MM.1S (cell line): ENCODE data around the gene DOCK4.

Experiments used
- DNase-seq: peaks from one replicate; pipeline ENCODE4 v3.0.0-alpha.2; 2015
- H2AFZ ChIP-seq: fragments of 300-600 bp; sonication (generic); 2 replicates; pipeline ENCODE4 v1.6.0; 2016; ENCODE audit warnings: antibody characterized with exemption, low read length
- H3F3A ChIP-seq: fragments of 300-600 bp; sonication (generic); 2 replicates; pipeline ENCODE4 v1.6.1; 2016; ENCODE audit warnings: mild to moderate bottlenecking, antibody characterized with exemption, low read length, moderate library complexity, mixed read lengths; ENCODE audit not compliant: insufficient read depth
- H3K27ac ChIP-seq: fragments of 300-600 bp; sonication (generic); 2 replicates; pipeline ENCODE4 v1.5.1; 2016; ENCODE audit warnings: mild to moderate bottlenecking, low read length
- H3K27me3 ChIP-seq: fragments of 300-600 bp; sonication (generic); replicated peaks from 2 replicates; pipeline ENCODE4 v1.6.0; 2016; ENCODE audit warnings: low read length; ENCODE audit not compliant: insufficient read depth
- H3K36me3 ChIP-seq: fragments of 300-600 bp; sonication (generic); replicated peaks from 2 replicates; pipeline ENCODE4 v1.6.1; 2016; ENCODE audit warnings: mild to moderate bottlenecking, low read length, mixed read lengths; ENCODE audit not compliant: insufficient read depth
- H3K4me1 ChIP-seq: fragments of 300-600 bp; sonication (generic); 2 replicates; pipeline ENCODE4 v1.6.1; 2016; ENCODE audit warnings: low read length, mixed read lengths
- H3K4me2 ChIP-seq: fragments of 300-600 bp; sonication (generic); 2 replicates; pipeline ENCODE4 v1.6.0; 2016; ENCODE audit warnings: low read depth, low read length
- H3K4me3 ChIP-seq: fragments of 300-600 bp; sonication (generic); 2 replicates; pipeline ENCODE4 v1.5.1; 2016; ENCODE audit warnings: low read length, mixed read lengths
- H3K79me2 ChIP-seq: fragments of 300-600 bp; sonication (generic); 2 replicates; pipeline ENCODE4 v1.6.1; 2016; ENCODE audit warnings: mixed run types, low read length, mixed read lengths
- H3K9ac ChIP-seq: fragments of 300-600 bp; sonication (generic); 2 replicates; pipeline ENCODE4 v1.6.1; 2016; ENCODE audit warnings: low read length, mixed read lengths
- H3K9me2 ChIP-seq: fragments of 300-600 bp; sonication (generic); replicated peaks from 2 replicates; pipeline ENCODE4 v1.6.1; 2016; ENCODE audit warnings: mild to moderate bottlenecking, low read length, mixed read lengths; ENCODE audit not compliant: insufficient read depth
- H3K9me3 ChIP-seq: fragments of 300-600 bp; sonication (generic); replicated peaks from 2 replicates; pipeline ENCODE4 v1.6.1; 2016; ENCODE audit warnings: mild to moderate bottlenecking, low read length, mixed read lengths; ENCODE audit not compliant: insufficient read depth
- H4K20me1 ChIP-seq: fragments of 300-600 bp; sonication (generic); 2 replicates; pipeline ENCODE4 v1.6.1; 2016; ENCODE audit warnings: mild to moderate bottlenecking, low read length, moderate library complexity, mixed read lengths; ENCODE audit not compliant: insufficient read depth
- CTCF ChIP-seq: fragments of 300-600 bp; sonication (generic); IDR thresholded peaks from 2 replicates; pipeline ENCODE4 v1.5.1; 2016; ENCODE audit warnings: antibody characterized with exemption, low read length, mixed read lengths
- EZH2 ChIP-seq: fragments of 300-600 bp; sonication (generic); optimal IDR thresholded peaks from 2 replicates; pipeline ENCODE3; 2017; ENCODE audit warnings: low read depth, mild to moderate bottlenecking, antibody characterized with exemption, low read length, mixed read lengths
- EZH2phosphoT487 ChIP-seq: fragments of 300-600 bp; sonication (generic); IDR thresholded peaks from 2 replicates; pipeline ENCODE4 v1.6.1; 2018; ENCODE audit warnings: antibody characterized with exemption, low read length

Gene DOCK4

GRCh38 chr7:112199672-112200071 is 6.5 kb downstream of the DOCK4 start:
- H2AFZ ChIP-seq: no peak overlapping the region
- H3K27me3 ChIP-seq: no peaks in the 10 kb centered on the region
- no peaks in the 10 kb centered on the region for H3K9me3 ChIP-seq
- H4K20me1 ChIP-seq: no peaks in the 10 kb centered on the region
- H3K36me3 ChIP-seq: no peaks in the 10 kb centered on the region
- H3F3A ChIP-seq: peaks cover 7% of the 10 kb centered on the region
- DNase-seq: no peak
- peaks cover 6% of the 10 kb centered on the region; the same call in 1 of the 2 replicates for H3K4me1 ChIP-seq
- H3K9ac ChIP-seq: no peak overlapping the region
- H3K4me2 ChIP-seq: no peak overlapping the region
- no peak overlapping the region for H3K4me3 ChIP-seq
- H3K27ac ChIP-seq: no peak overlapping the region
- H3K79me2 ChIP-seq: peaks cover 100% of the 10 kb centered on the region
- no peaks in the 10 kb centered on the region for H3K9me2 ChIP-seq
- TF ChIP-seq EZH2phosphoT487 (no peak), EZH2 (no peak), CTCF (no peak)

- Histone ChIP-seq H3F3A (peaks cover 2% of the 10 kb centered on the region), H4K20me1 (no peaks in the 10 kb centered on the region), H2AFZ (no peak overlapping the region), H3K9me2 (no peaks in the 10 kb centered on the region), H3K36me3 (no peaks in the 10 kb centered on the region), H3K27me3 (no peaks in the 10 kb centered on the region), H3K4me1 (peaks cover 6% of the 10 kb centered on the region; the same call in 1 of the 2 replicates), H3K79me2 (peaks cover 100% of the 10 kb centered on the region), H3K27ac (no peak overlapping the region), H3K9ac (no peak overlapping the region), H3K4me2 (no peak overlapping the region), H3K9me3 (no peaks in the 10 kb centered on the region), H3K4me3 (no peak overlapping the region)
- DNase-seq: no peak
- TF ChIP-seq CTCF (no peak), EZH2phosphoT487 (no peak), EZH2 (no peak)
These were observed 7.1 kb downstream of the DOCK4 start for GRCh38 chr7:112199035-112199655.

GRCh38 chr7:112197322-112197721 is 8.9 kb downstream of the DOCK4 start:
- TF ChIP-seq EZH2phosphoT487: no peak
- no peak for TF ChIP-seq CTCF
- TF ChIP-seq EZH2: no peak
- Histone ChIP-seq H3K9me3 (no peaks in the 10 kb centered on the region), H3K27me3 (no peaks in the 10 kb centered on the region), H3K27ac (no peak overlapping the region), H3K9ac (no peak overlapping the region), H3K4me1 (peaks cover 11% of the 10 kb centered on the region; the same call in 1 of the 2 replicates), H3F3A (no peaks in the 10 kb centered on the region), H3K36me3 (no peaks in the 10 kb centered on the region), H2AFZ (no peak overlapping the region), H4K20me1 (no peaks in the 10 kb centered on the region), H3K9me2 (no peaks in the 10 kb centered on the region), H3K4me3 (no peak overlapping the region), H3K79me2 (peaks cover 100% of the 10 kb centered on the region), H3K4me2 (no peak overlapping the region)
- no peak for DNase-seq
